HepG2 (cell line): ENCODE data around the gene DOCK1. TPM values are rescaled to one million over a fixed set of nuclear protein-coding genes. Genes with fewer than 3 reads are reported as not detected.

Experiments used
- BORCS8-MEF2B ChIP-seq: sonication (generic); formaldehyde crosslinking; IDR thresholded peaks from 2 replicates; pipeline ENCODE4 v1.8.0; 2022; ENCODE audit warnings: mild to moderate bottlenecking, missing genetic modification reagents
- MAFG ChIP-seq: sonication (generic); formaldehyde crosslinking; IDR thresholded peaks from 2 replicates; pipeline ENCODE4 v1.5.1; 2020; ENCODE audit warnings: mild to moderate bottlenecking, missing genetic modification reagents
- POLR2G ChIP-seq: fragments of 200-400 bp; formaldehyde crosslinking; IDR thresholded peaks from 2 replicates; pipeline ENCODE4 v1.6.1; 2018; ENCODE audit warnings: mild to moderate bottlenecking, low read depth, low read length, moderate library complexity
- SAFB2 ChIP-seq: sonication (generic); formaldehyde crosslinking; IDR thresholded peaks from 2 replicates; pipeline ENCODE4 v1.5.1; 2020; ENCODE audit warnings: missing genetic modification reagents, low read depth, mild to moderate bottlenecking, borderline replicate concordance
- SMAD9 ChIP-seq: sonication (generic); formaldehyde crosslinking; IDR thresholded peaks from 2 replicates; pipeline ENCODE4 v1.5.1; 2020; ENCODE audit warnings: mild to moderate bottlenecking, missing genetic modification reagents
- ZNF619 ChIP-seq: sonication (generic); formaldehyde crosslinking; IDR thresholded peaks from 2 replicates; pipeline ENCODE4 v1.4.0; 2020; ENCODE audit warnings: mild to moderate bottlenecking, missing genetic modification reagents
- ZNF839 ChIP-seq: sonication (generic); formaldehyde crosslinking; IDR thresholded peaks from 2 replicates; pipeline ENCODE4 v1.4.0; 2020; ENCODE audit warnings: missing genetic modification reagents, mild to moderate bottlenecking, borderline replicate concordance
- polyA plus RNA-seq, 8 experiments: library from polyadenylated mRNA; depleted of rRNA in 3 of 8; stranded (reverse) in 7 of 8; unstranded in 1 of 8; fragments of >200 nt; fragmentation: Illumina TruSeq in 4 of 8; extraction: Trizol in 4 of 8; gene quantifications; 2 replicates each; pipeline versions ENCODE4 v1.2.1 to v1.2.3, GENCODE V29; 2011 to 2016; ENCODE audit warnings: low read depth in 4 of 8, missing spikeins in 1 of 8, mixed read lengths in 1 of 8; ENCODE audit not compliant: insufficient read depth in 1 of 8
- total RNA-seq, 5 experiments: library from RNA; depleted of rRNA; stranded (reverse); fragments of >200 nt; fragmentation: Illumina TruSeq; extraction: Trizol; gene quantifications; 2 replicates each; pipeline ENCODE4 v1.2.3, GENCODE V29; 2016; ENCODE audit warnings: low read depth in 1 of 5
- TF ChIP-seq, protein P1 (sequence below): sonication (generic); formaldehyde crosslinking; conservative IDR thresholded peaks from 2 replicates; pipeline ENCODE4 v1.8.1; 2023; ENCODE audit warnings: missing genetic modification reagents
- TF ChIP-seq, protein P2 (sequence below): sonication (generic); formaldehyde crosslinking; IDR thresholded peaks from 2 replicates; pipeline ENCODE4 v1.4.0; 2020; ENCODE audit warnings: low read depth, missing genetic modification reagents
- TF ChIP-seq, protein P3 (sequence below): sonication (generic); IDR thresholded peaks from 2 replicates; pipeline ENCODE4 v1.6.1; 2016; ENCODE audit warnings: low read depth, borderline replicate concordance

Gene DOCK1
- total and polyA plus RNA-seq, 2 of the 13 experiments (the other 11 are each of a cell fraction or from before 2014, with no cell fraction given) = 8.3 to 25.5 TPM

DNA sequence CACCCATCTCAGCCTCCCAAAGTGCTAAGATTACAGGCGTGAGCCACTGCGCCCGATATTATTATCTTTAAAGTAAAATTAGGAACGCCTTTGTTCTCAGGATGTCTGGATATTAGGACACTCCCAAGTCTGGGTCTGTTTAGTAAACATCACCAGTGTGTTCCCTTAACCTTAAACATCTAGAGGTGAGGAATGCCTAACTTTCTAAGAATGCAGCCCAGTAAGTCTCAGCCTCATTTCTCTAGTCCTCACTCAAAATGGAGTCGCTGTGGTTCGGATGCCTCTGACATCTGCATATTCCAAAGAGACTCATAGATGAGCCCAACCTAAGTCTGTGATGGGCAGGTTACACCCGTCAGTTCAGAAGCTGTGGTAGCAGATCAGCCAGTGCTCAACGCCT is 295.4 kb downstream of the DOCK1 start (continued):
- TF ChIP-seq, protein P1, sequence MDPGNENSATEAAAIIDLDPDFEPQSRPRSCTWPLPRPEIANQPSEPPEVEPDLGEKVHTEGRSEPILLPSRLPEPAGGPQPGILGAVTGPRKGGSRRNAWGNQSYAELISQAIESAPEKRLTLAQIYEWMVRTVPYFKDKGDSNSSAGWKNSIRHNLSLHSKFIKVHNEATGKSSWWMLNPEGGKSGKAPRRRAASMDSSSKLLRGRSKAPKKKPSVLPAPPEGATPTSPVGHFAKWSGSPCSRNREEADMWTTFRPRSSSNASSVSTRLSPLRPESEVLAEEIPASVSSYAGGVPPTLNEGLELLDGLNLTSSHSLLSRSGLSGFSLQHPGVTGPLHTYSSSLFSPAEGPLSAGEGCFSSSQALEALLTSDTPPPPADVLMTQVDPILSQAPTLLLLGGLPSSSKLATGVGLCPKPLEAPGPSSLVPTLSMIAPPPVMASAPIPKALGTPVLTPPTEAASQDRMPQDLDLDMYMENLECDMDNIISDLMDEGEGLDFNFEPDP (CRISPR knock-in tag) = no peak
- TF ChIP-seq POLR2G = no peak
- TF ChIP-seq, protein P2, sequence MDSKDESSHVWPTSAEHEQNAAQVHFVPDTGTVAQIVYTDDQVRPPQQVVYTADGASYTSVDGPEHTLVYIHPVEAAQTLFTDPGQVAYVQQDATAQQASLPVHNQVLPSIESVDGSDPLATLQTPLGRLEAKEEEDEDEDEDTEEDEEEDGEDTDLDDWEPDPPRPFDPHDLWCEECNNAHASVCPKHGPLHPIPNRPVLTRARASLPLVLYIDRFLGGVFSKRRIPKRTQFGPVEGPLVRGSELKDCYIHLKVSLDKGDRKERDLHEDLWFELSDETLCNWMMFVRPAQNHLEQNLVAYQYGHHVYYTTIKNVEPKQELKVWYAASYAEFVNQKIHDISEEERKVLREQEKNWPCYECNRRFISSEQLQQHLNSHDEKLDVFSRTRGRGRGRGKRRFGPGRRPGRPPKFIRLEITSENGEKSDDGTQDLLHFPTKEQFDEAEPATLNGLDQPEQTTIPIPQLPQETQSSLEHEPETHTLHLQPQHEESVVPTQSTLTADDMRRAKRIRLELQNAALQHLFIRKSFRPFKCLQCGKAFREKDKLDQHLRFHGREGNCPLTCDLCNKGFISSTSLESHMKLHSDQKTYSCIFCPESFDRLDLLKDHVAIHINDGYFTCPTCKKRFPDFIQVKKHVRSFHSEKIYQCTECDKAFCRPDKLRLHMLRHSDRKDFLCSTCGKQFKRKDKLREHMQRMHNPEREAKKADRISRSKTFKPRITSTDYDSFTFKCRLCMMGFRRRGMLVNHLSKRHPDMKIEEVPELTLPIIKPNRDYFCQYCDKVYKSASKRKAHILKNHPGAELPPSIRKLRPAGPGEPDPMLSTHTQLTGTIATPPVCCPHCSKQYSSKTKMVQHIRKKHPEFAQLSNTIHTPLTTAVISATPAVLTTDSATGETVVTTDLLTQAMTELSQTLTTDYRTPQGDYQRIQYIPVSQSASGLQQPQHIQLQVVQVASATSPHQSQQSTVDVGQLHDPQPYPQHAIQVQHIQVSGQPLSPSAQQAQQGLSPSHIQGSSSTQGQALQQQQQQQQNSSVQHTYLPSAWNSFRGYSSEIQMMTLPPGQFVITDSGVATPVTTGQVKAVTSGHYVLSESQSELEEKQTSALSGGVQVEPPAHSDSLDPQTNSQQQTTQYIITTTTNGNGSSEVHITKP (CRISPR knock-in tag) = no peak
- no peak for TF ChIP-seq MAFG (CRISPR knock-in tag)
- no peak for TF ChIP-seq BORCS8-MEF2B (CRISPR knock-in tag)
- TF ChIP-seq ZNF839 (CRISPR knock-in tag) = no peak
- no peak for TF ChIP-seq SMAD9 (CRISPR knock-in tag)
- no peak for TF ChIP-seq ZNF619 (CRISPR knock-in tag)
- TF ChIP-seq SAFB2 (CRISPR knock-in tag) = no peak
- TF ChIP-seq, protein P3, sequence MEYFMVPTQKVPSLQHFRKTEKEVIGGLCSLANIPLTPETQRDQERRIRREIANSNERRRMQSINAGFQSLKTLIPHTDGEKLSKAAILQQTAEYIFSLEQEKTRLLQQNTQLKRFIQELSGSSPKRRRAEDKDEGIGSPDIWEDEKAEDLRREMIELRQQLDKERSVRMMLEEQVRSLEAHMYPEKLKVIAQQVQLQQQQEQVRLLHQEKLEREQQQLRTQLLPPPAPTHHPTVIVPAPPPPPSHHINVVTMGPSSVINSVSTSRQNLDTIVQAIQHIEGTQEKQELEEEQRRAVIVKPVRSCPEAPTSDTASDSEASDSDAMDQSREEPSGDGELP = no peak
